Thoracic aorta (tissue), 2 donors: Measurements from ENCODE around the gene CYP46A1. TPM values are rescaled to one million over a fixed set of nuclear protein-coding genes. Genes with fewer than 3 reads are reported as not detected.

ENCODE experiments used
- ATAC-seq: fragments of 150-250 bp; one replicate; pipeline ENCODE4 v1.8.0; 2017; ENCODE audit warnings: low read depth; ENCODE audit not compliant: insufficient number of reproducible peaks, low FRiP score
- DNase-seq: peaks from one replicate; pipeline ENCODE4 v3.0.0-alpha.2; 2020; ENCODE audit warnings: low spot score
- H3K27ac ChIP-seq, 2 donors: fragments of 200-600 bp; sonication (generic); 1 replicate in 1 of 2; 2 replicates in 1 of 2; pipeline ENCODE4 v1.5.1; 2016; ENCODE audit warnings: mild to moderate bottlenecking in 2 of 2, moderate library complexity in 2 of 2
- H3K27me3 ChIP-seq: fragments of 200-600 bp; sonication (generic); replicated peaks from 2 replicates; pipeline ENCODE4 v1.6.0; 2016; ENCODE audit warnings: mild to moderate bottlenecking; ENCODE audit not compliant: insufficient read depth
- H3K36me3 ChIP-seq: fragments of 200-600 bp; sonication (generic); one replicate; pipeline ENCODE4 v1.5.1; 2016
- H3K4me1 ChIP-seq, 2 donors: fragments of 200-600 bp; sonication (generic); 1 replicate in 1 of 2; 2 replicates in 1 of 2; pipeline versions ENCODE4 v1.5.1 to v1.6.0; 2016; ENCODE audit warnings: low read depth in 2 of 2, mild to moderate bottlenecking in 1 of 2; ENCODE audit not compliant: control insufficient read depth in 1 of 2
- H3K4me3 ChIP-seq: fragments of 200-600 bp; sonication (generic); 2 replicates; pipeline ENCODE4 v1.5.1; 2016; ENCODE audit warnings: mild to moderate bottlenecking
- H3K9me3 ChIP-seq: fragments of 200-600 bp; sonication (generic); 2 replicates; pipeline ENCODE4 v1.5.1; 2016
- CTCF ChIP-seq: fragments of 200-600 bp; sonication (generic); IDR thresholded peaks from one replicate; pipeline ENCODE4 v1.5.1; 2019; ENCODE audit warnings: antibody characterized with exemption
- total RNA-seq, 2 donors: library from RNA; depleted of rRNA; stranded (reverse); fragments of >200 nt; gene quantifications; one replicate each; pipeline versions ENCODE4 v1.1.0 to v1.2.3, GENCODE V29; 2016

CYP46A1 gene
- total RNA-seq, 2 donors from 2014 or later = 0.68 to 1.3 TPM

GRCh38 chr14:99651953-99652746 is 31.9 kb upstream of the CYP46A1 start:
- no peaks in the 10 kb centered on the region for H3K36me3 ChIP-seq
- no peak overlapping the region for H3K27ac ChIP-seq
- peaks cover 0 to 5% of the 10 kb centered on the region in 2 donors for H3K4me1 ChIP-seq
- no peak overlapping the region for H3K4me3 ChIP-seq
- H3K9me3 ChIP-seq = no peaks in the 10 kb centered on the region
- no peaks in the 10 kb centered on the region for H3K27me3 ChIP-seq
- ATAC-seq = no peak
- no peak for TF ChIP-seq CTCF
- DNase-seq = no peak

GRCh38 chr14:99654235-99654985 is 29.7 kb upstream of the CYP46A1 start:
- Histone ChIP-seq H3K27ac (no peak overlapping the region), H3K9me3 (no peaks in the 10 kb centered on the region), H3K27me3 (no peaks in the 10 kb centered on the region), H3K4me1 (peaks cover 0 to 5% of the 10 kb centered on the region in 2 donors), H3K4me3 (no peak overlapping the region), H3K36me3 (no peaks in the 10 kb centered on the region)
- DNase-seq (no peak), ATAC-seq (no peak)
- no peak for TF ChIP-seq CTCF

GRCh38 chr14:99655521-99655920 is 28.6 kb upstream of the CYP46A1 start:
- no peak for TF ChIP-seq CTCF
- ATAC-seq (no peak), DNase-seq (no peak)
- no peak overlapping the region for H3K4me3 ChIP-seq
- H3K4me1 ChIP-seq = peaks cover 0 to 5% of the 10 kb centered on the region in 2 donors
- H3K27me3 ChIP-seq = no peaks in the 10 kb centered on the region
- H3K9me3 ChIP-seq = no peaks in the 10 kb centered on the region
- H3K27ac ChIP-seq = no peak overlapping the region
- H3K36me3 ChIP-seq = no peaks in the 10 kb centered on the region

GRCh38 chr14:99656171-99656570 is 27.9 kb upstream of the CYP46A1 start:
- H3K27ac ChIP-seq = no peak overlapping the region
- H3K36me3 ChIP-seq = no peaks in the 10 kb centered on the region
- H3K4me3 ChIP-seq = no peak overlapping the region
- no peak for TF ChIP-seq CTCF
- no peaks in the 10 kb centered on the region for H3K27me3 ChIP-seq
- no peak for DNase-seq
- ATAC-seq = no peak
- no peaks in the 10 kb centered on the region for H3K9me3 ChIP-seq
- H3K4me1 ChIP-seq = peaks cover 0 to 5% of the 10 kb centered on the region in 2 donors

- Histone ChIP-seq H3K4me1 (peaks cover 0 to 5% of the 10 kb centered on the region in 2 donors), H3K9me3 (no peaks in the 10 kb centered on the region), H3K36me3 (no peaks in the 10 kb centered on the region), H3K27ac (no peak overlapping the region), H3K27me3 (no peaks in the 10 kb centered on the region), H3K4me3 (no peak overlapping the region)
- no peak for ATAC-seq
- TF ChIP-seq CTCF = no peak
- DNase-seq = no peak
Measured at GRCh38 chr14:99657645-99658155, 26.4 kb upstream of the CYP46A1 start.
